Measurements from ENCODE around the gene LRP1-AS. TPM values are rescaled to one million over a fixed set of nuclear protein-coding genes. Genes with fewer than 3 reads are reported as not detected.

LRP1-AS gene
- total and polyA plus RNA-seq, 7 donors, result not detected

DNA sequence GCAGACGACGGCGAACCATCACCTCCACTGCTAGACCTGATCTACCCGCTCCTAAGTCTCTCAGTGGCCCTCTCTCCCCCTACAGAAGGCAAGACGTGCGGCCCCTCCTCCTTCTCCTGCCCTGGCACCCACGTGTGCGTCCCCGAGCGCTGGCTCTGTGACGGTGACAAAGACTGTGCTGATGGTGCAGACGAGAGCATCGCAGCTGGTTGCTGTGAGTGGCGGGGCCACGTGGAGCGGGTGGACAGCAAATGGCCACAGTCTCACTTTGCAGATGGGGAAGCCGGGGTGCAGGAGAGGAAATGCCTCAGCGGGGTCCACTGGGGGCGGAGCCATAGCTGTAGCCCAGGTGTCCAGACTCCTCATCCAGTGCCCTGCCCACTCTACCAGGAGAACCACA lies 47.8 kb upstream of the LRP1-AS start:
- H3K36me3 ChIP-seq, result peaks cover 93 to 100% (median 100%) of the 10 kb centered on the region in 4 donors
- H3K4me3 ChIP-seq, result no peak overlapping the region
- peaks cover 0 to 6% (median 2%) of the 10 kb centered on the region in 4 donors for H3K4me1 ChIP-seq
- no peaks in the 10 kb centered on the region for H3K9me3 ChIP-seq
- intact Hi-C loops (cut with DNase I), result no loop called here
- no peak for DNase-seq
- H3K27ac ChIP-seq, result no peak overlapping the region
- 89 to 91% methylated on average over 19 of the region's 19 CpGs for WGBS, 2 donors
- no peaks in the 10 kb centered on the region for H3K27me3 ChIP-seq
- TF ChIP-seq POLR2A (IDR thresholded peaks at IDR 0.05), result no peak
- TF ChIP-seq, protein P1, sequence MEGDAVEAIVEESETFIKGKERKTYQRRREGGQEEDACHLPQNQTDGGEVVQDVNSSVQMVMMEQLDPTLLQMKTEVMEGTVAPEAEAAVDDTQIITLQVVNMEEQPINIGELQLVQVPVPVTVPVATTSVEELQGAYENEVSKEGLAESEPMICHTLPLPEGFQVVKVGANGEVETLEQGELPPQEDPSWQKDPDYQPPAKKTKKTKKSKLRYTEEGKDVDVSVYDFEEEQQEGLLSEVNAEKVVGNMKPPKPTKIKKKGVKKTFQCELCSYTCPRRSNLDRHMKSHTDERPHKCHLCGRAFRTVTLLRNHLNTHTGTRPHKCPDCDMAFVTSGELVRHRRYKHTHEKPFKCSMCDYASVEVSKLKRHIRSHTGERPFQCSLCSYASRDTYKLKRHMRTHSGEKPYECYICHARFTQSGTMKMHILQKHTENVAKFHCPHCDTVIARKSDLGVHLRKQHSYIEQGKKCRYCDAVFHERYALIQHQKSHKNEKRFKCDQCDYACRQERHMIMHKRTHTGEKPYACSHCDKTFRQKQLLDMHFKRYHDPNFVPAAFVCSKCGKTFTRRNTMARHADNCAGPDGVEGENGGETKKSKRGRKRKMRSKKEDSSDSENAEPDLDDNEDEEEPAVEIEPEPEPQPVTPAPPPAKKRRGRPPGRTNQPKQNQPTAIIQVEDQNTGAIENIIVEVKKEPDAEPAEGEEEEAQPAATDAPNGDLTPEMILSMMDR (IDR thresholded peaks at IDR 0.05), result no peak
- no peak for TF ChIP-seq EP300 (IDR thresholded peaks at IDR 0.05)
- no peak for TF ChIP-seq POLR2AphosphoS5 (IDR thresholded peaks at IDR 0.05)

DNA sequence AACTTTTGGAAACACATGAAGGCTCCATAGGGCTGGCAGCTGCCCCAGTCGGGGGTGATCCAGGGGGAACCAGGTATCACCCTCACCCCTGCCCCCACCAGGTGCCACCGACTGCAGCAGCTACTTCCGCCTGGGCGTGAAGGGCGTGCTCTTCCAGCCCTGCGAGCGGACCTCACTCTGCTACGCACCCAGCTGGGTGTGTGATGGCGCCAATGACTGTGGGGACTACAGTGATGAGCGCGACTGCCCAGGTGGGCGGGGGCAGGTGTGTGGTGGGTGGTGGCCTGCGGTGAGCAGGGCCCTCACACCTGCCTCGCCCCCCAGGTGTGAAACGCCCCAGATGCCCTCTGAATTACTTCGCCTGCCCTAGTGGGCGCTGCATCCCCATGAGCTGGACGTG lies 46.8 kb upstream of the LRP1-AS start:
- Histone ChIP-seq H3K27me3 (no peaks in the 10 kb centered on the region), H3K36me3 (peaks cover 85 to 99% (median 94%) of the 10 kb centered on the region in 4 donors), H3K9me3 (no peaks in the 10 kb centered on the region), H3K27ac (no peak overlapping the region), H3K4me1 (peaks cover 0 to 12% (median 5%) of the 10 kb centered on the region in 4 donors), H3K4me3 (no peak overlapping the region)
- WGBS, 2 donors, result 88 to 89% methylated on average over 18 of the region's 18 CpGs
- TF ChIP-seq POLR2A (IDR thresholded peaks at IDR 0.05), result no peak
- no peak for TF ChIP-seq POLR2AphosphoS5 (IDR thresholded peaks at IDR 0.05)
- TF ChIP-seq EP300 (IDR thresholded peaks at IDR 0.05), result no peak
- TF ChIP-seq, protein P1 (IDR thresholded peaks at IDR 0.05), result no peak
- intact Hi-C loops (cut with DNase I), result no loop called here
- DNase-seq, result no peak

DNA sequence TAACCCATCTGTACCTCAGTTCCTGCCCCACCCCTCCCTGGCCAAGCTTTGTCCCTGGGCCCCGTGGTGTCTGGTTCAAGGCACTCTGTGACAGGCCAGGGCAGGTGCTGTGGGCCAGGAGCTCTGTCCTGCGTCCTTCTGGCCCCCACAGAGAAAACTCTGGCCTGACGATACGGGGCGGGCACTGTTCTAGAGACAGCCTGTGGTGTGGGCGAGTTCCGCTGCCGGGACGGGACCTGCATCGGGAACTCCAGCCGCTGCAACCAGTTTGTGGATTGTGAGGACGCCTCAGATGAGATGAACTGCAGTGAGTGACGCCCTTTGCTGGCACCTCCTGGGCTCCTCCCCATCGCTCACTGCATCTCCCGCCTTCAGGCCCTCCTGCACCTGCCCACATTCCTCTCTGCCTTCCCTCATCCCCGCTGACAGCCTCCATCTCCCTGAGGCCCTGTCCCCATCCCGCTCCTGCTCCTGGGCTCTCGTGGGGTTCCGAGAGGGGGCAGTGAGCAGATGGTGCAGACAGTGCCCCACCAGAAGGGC lies 46.4 kb upstream of the LRP1-AS start:
- peaks cover 80 to 99% (median 90%) of the 10 kb centered on the region in 4 donors for H3K36me3 ChIP-seq
- intact Hi-C loops (cut with DNase I), result no loop called here

DNA sequence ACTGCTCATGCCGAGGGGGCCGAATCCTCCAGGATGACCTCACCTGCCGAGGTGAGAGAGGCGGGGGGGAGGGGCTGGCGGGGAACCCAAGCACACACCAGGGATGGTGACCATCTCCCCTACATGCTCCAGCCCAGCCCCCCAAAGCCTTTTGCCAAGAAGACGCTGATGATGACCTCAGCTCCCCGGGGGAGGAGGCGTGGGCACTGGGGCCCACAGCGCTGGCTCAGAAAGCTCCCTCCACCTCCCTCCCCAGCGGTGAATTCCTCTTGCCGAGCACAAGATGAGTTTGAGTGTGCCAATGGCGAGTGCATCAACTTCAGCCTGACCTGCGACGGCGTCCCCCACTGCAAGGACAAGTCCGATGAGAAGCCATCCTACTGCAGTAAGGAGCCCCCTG lies 45.5 kb upstream of the LRP1-AS start:
- H3K27me3 ChIP-seq, result no peaks in the 10 kb centered on the region
- TF ChIP-seq POLR2AphosphoS5 (IDR thresholded peaks at IDR 0.05) (no peak), POLR2A (IDR thresholded peaks at IDR 0.05) (no peak), EP300 (IDR thresholded peaks at IDR 0.05) (no peak)
- TF ChIP-seq, protein P1 (IDR thresholded peaks at IDR 0.05), result no peak
- no peak overlapping the region for H3K4me3 ChIP-seq
- DNase-seq, result no peak
- H3K4me1 ChIP-seq, result peaks cover 0 to 12% (median 5%) of the 10 kb centered on the region in 4 donors
- peaks cover 80 to 99% (median 85%) of the 10 kb centered on the region in 4 donors for H3K36me3 ChIP-seq
- H3K9me3 ChIP-seq, result no peaks in the 10 kb centered on the region
- H3K27ac ChIP-seq, result no peak overlapping the region
- intact Hi-C loops (cut with DNase I), result no loop called here
- 92 to 93% methylated on average over 16 of the region's 16 CpGs for WGBS, 2 donors

More for the DNA sequence above, 46.4 kb upstream of the LRP1-AS start:
- Histone ChIP-seq H3K27me3 (no peaks in the 10 kb centered on the region), H3K4me1 (peaks cover 0 to 12% (median 5%) of the 10 kb centered on the region in 4 donors), H3K27ac (no peak overlapping the region), H3K9me3 (no peaks in the 10 kb centered on the region), H3K4me3 (no peak overlapping the region)
- DNase-seq, result no peak
- 90 to 92% methylated on average over 19 of the region's 19 CpGs for WGBS, 2 donors
- TF ChIP-seq POLR2A (IDR thresholded peaks at IDR 0.05) (no peak), EP300 (IDR thresholded peaks at IDR 0.05) (no peak), POLR2AphosphoS5 (IDR thresholded peaks at IDR 0.05) (no peak)
- TF ChIP-seq, protein P1 (IDR thresholded peaks at IDR 0.05), result no peak

DNA sequence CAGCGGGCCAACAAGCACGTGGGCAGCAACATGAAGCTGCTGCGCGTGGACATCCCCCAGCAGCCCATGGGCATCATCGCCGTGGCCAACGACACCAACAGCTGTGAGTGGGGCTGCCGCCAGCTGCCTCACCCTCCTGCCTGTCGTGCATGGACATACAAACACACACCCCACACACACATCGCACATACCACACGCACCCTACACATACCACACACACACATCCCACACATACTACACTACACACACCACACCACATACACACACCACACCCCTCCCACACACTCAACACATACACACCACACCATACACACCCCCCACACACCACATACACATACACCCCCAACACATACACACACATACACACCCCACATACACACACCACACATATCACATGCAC lies 44.0 kb upstream of the LRP1-AS start:
- intact Hi-C loops (cut with DNase I), result no loop called here
- no peak overlapping the region for H3K27ac ChIP-seq
- H3K4me1 ChIP-seq, result peaks cover 0 to 12% (median 5%) of the 10 kb centered on the region in 4 donors
- no peaks in the 10 kb centered on the region for H3K27me3 ChIP-seq
- no peak for TF ChIP-seq POLR2AphosphoS5 (IDR thresholded peaks at IDR 0.05)
- TF ChIP-seq, protein P1 (IDR thresholded peaks at IDR 0.05), result no peak
- TF ChIP-seq POLR2A (IDR thresholded peaks at IDR 0.05), result no peak
- no peak for TF ChIP-seq EP300 (IDR thresholded peaks at IDR 0.05)
- no peak overlapping the region for H3K4me3 ChIP-seq
- no peak for DNase-seq
- H3K36me3 ChIP-seq, result peaks cover 74 to 99% (median 85%) of the 10 kb centered on the region in 4 donors
- H3K9me3 ChIP-seq, result no peaks in the 10 kb centered on the region
- WGBS, 2 donors, result 89 to 93% methylated on average over 11 of the region's 11 CpGs

All from sigmoid colon (tissue), 7 donors.